MM.1S (cell line): ENCODE results near the gene CERS3.

Experiments
- CTCF ChIP-seq: fragments of 300-600 bp; sonication (generic); IDR thresholded peaks from 2 replicates; pipeline ENCODE4 v1.5.1; 2016; ENCODE audit warnings: antibody characterized with exemption, low read length, mixed read lengths
- EZH2phosphoT487 ChIP-seq: fragments of 300-600 bp; sonication (generic); IDR thresholded peaks from 2 replicates; pipeline ENCODE4 v1.6.1; 2018; ENCODE audit warnings: antibody characterized with exemption, low read length

- TF ChIP-seq CTCF: no peak
- TF ChIP-seq EZH2phosphoT487: no peak
These were observed 80.3 kb downstream of the CERS3 start for GRCh38 chr15:100448481-100448880.
